Neural progenitor cell (in vitro differentiated cells): ENCODE results near the gene PMCH. TPM values are rescaled to one million over a fixed set of nuclear protein-coding genes. Genes with fewer than 3 reads are reported as not detected.

Experiments used
- DNase-seq: peaks from one replicate; pipeline ENCODE4 v3.0.0-alpha.2; 2016; ENCODE audit warnings: low spot score
- H2AFZ ChIP-seq: fragments of 200-600 bp; sonication (generic); replicated peaks from 2 replicates; pipeline ENCODE4 v1.6.1; 2016; ENCODE audit warnings: antibody characterized with exemption
- H3F3A ChIP-seq: fragments of 200-600 bp; sonication (generic); 2 replicates; pipeline ENCODE4 v1.6.1; 2016; ENCODE audit warnings: antibody characterized with exemption, low read depth
- H3K27ac ChIP-seq: fragments of 200-600 bp; sonication (generic); 2 replicates; pipeline ENCODE4 v1.5.1; 2016; ENCODE audit warnings: mild to moderate bottlenecking
- H3K27me3 ChIP-seq: fragments of 200-600 bp; sonication (generic); 2 replicates; pipeline ENCODE4 v1.6.1; 2016; ENCODE audit warnings: mild to moderate bottlenecking, moderate library complexity
- H3K36me3 ChIP-seq: fragments of 200-600 bp; sonication (generic); 2 replicates; pipeline ENCODE4 v1.5.1; 2016
- H3K4me1 ChIP-seq: fragments of 200-600 bp; sonication (generic); 2 replicates; pipeline ENCODE4 v1.6.1; 2016; ENCODE audit warnings: mixed run types
- H3K4me2 ChIP-seq: fragments of 200-600 bp; sonication (generic); 2 replicates; pipeline ENCODE4 v1.6.1; 2016
- H3K4me3 ChIP-seq: fragments of 200-600 bp; sonication (generic); 2 replicates; pipeline ENCODE4 v1.5.1; 2016
- H3K79me2 ChIP-seq: fragments of 200-600 bp; sonication (generic); 2 replicates; pipeline ENCODE4 v1.6.1; 2016; ENCODE audit warnings: low read depth
- H3K9ac ChIP-seq: fragments of 200-600 bp; sonication (generic); 2 replicates; pipeline ENCODE4 v1.6.1; 2016
- H3K9me3 ChIP-seq: fragments of 200-600 bp; sonication (generic); 2 replicates; pipeline ENCODE4 v1.5.1; 2016; ENCODE audit warnings: low read depth
- H4K20me1 ChIP-seq: fragments of 200-600 bp; sonication (generic); 2 replicates; pipeline ENCODE4 v1.6.1; 2016; ENCODE audit warnings: low read depth
- H3K27ac Mint-ChIP-seq: 3 replicates; pipeline ENCODE4 v1.8.0; 2021; ENCODE audit warnings: mixed read lengths
- H3K27me3 Mint-ChIP-seq: 2 replicates; pipeline ENCODE4 v1.8.0; 2022; ENCODE audit warnings: low read depth, mild to moderate bottlenecking, inconsistent platforms, moderate library complexity, mixed read lengths; ENCODE audit not compliant: insufficient read depth
- H3K36me3 Mint-ChIP-seq: 3 replicates; pipeline ENCODE4 v1.8.0; 2021; ENCODE audit warnings: mixed read lengths
- H3K4me1 Mint-ChIP-seq: 3 replicates; pipeline ENCODE4 v1.8.0; 2021; ENCODE audit warnings: mixed read lengths
- H3K4me3 Mint-ChIP-seq: 3 replicates; pipeline ENCODE4 v1.8.0; 2021; ENCODE audit warnings: mild to moderate bottlenecking, moderate library complexity, mixed read lengths
- H3K9me3 Mint-ChIP-seq: 3 replicates; pipeline ENCODE4 v1.8.0; 2020; ENCODE audit warnings: mixed read lengths
- EZH2 ChIP-seq: fragments of 200-600 bp; sonication (generic); IDR thresholded peaks from 2 replicates; pipeline ENCODE4 v1.6.1; 2017; ENCODE audit warnings: antibody characterized with exemption, mild to moderate bottlenecking, moderate library complexity
- EZH2phosphoT487 ChIP-seq: fragments of 200-600 bp; sonication (generic); IDR thresholded peaks from 2 replicates; pipeline ENCODE4 v1.6.1; 2017; ENCODE audit warnings: antibody characterized with exemption
- total RNA-seq: library from RNA; depleted of rRNA; stranded (reverse); fragments of >200 nt; gene quantifications from 2 replicates; pipeline ENCODE4 v1.2.3, GENCODE V29; 2015; ENCODE audit warnings: low replicate concordance
- TF ChIP-seq, protein P1 (sequence below): fragments of 200-600 bp; sonication (generic); IDR thresholded peaks from 2 replicates; pipeline ENCODE4 v1.5.1; 2017; ENCODE audit warnings: antibody characterized with exemption, mild to moderate bottlenecking

PMCH gene
- total RNA-seq, 1 donor from 2014 or later: not detected

DNA sequence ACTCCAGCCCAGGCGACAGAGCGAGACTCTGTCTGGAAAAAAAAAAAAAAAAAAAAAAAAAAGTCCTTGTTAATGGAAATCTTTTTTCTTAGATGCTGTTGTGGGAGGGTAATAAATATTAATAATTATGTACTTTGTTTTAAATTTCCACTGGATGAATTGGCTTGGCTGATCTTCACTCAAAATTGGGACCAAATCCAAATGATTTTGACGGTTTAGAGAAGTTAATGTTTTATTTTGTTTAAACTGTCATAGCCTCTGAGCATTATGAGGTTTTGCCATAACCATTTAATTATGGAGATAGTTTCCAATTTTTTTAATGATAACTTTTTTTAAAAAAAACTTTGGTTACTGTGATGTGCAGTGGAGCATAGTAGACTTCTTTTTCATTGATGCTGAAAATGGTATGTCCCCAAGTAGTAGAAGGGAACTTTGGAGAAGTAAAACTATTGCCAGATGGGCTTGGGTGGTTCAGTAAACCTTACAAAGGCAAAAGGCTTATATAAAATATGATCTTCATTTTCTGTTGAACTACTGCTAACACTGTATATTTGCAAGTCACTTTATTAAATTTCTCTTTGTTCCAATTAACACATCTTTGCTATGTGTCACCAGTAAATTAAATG, 3.9 kb upstream of the PMCH start:
- Histone ChIP-seq H4K20me1 (no peaks in the 10 kb centered on the region), H3K27me3 (no peaks in the 10 kb centered on the region), H3K36me3 (no peaks in the 10 kb centered on the region), H3K27ac (no peak overlapping the region), H3K9me3 (no peaks in the 10 kb centered on the region), H3F3A (no peaks in the 10 kb centered on the region), H3K9ac (no peak overlapping the region), H3K79me2 (no peaks in the 10 kb centered on the region), H3K4me2 (no peak overlapping the region), H2AFZ (no peak overlapping the region), H3K4me3 (no peak overlapping the region), H3K4me1 (no peaks in the 10 kb centered on the region)
- Mint-ChIP-seq H3K36me3 (peaks cover 14% of the 10 kb centered on the region), H3K9me3 (peaks cover 2% of the 10 kb centered on the region), H3K4me3 (no peak overlapping the region), H3K4me1 (no peaks in the 10 kb centered on the region), H3K27me3 (no peaks in the 10 kb centered on the region), H3K27ac (no peak overlapping the region)
- DNase-seq: no peak
- TF ChIP-seq EZH2phosphoT487 (no peak), EZH2 (no peak)
- TF ChIP-seq, protein P1, sequence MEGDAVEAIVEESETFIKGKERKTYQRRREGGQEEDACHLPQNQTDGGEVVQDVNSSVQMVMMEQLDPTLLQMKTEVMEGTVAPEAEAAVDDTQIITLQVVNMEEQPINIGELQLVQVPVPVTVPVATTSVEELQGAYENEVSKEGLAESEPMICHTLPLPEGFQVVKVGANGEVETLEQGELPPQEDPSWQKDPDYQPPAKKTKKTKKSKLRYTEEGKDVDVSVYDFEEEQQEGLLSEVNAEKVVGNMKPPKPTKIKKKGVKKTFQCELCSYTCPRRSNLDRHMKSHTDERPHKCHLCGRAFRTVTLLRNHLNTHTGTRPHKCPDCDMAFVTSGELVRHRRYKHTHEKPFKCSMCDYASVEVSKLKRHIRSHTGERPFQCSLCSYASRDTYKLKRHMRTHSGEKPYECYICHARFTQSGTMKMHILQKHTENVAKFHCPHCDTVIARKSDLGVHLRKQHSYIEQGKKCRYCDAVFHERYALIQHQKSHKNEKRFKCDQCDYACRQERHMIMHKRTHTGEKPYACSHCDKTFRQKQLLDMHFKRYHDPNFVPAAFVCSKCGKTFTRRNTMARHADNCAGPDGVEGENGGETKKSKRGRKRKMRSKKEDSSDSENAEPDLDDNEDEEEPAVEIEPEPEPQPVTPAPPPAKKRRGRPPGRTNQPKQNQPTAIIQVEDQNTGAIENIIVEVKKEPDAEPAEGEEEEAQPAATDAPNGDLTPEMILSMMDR: no peak

DNA sequence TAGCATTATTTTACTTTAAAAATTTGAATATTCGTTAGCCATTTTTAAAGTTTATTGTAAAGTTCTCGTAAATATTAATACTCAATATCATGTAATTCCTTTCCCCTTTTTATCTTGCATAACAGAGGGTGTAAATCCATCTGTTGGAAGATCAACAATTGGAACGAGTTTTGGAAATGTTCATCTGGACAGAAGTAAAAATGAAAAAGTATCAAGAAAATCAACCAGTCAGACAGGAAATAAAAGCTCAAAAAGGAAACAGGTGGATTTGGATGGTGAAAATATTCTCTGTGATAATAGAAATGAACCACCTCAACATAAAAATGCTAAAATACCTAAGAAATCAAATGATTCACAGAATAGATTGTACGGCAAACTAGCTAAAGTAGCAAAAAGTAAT, 1.8 kb downstream of the PMCH start:
- no peaks in the 10 kb centered on the region for H3K9me3 Mint-ChIP-seq
- Histone ChIP-seq H3K9ac (no peak overlapping the region), H3K4me2 (no peak overlapping the region), H3K4me1 (no peaks in the 10 kb centered on the region), H3K36me3 (peaks cover 6% of the 10 kb centered on the region), H3K27me3 (no peaks in the 10 kb centered on the region), H3K4me3 (no peak overlapping the region), H4K20me1 (no peaks in the 10 kb centered on the region), H3K79me2 (no peaks in the 10 kb centered on the region), H3F3A (no peaks in the 10 kb centered on the region), H2AFZ (no peak overlapping the region), H3K9me3 (no peaks in the 10 kb centered on the region), H3K27ac (no peak overlapping the region)
- no peak overlapping the region for H3K27ac Mint-ChIP-seq
- no peaks in the 10 kb centered on the region for H3K27me3 Mint-ChIP-seq
- no peaks in the 10 kb centered on the region for H3K36me3 Mint-ChIP-seq
- no peak overlapping the region for H3K4me3 Mint-ChIP-seq
- TF ChIP-seq, protein P1: no peak
- TF ChIP-seq EZH2 (no peak), EZH2phosphoT487 (no peak)
- DNase-seq: no peak
- no peaks in the 10 kb centered on the region for H3K4me1 Mint-ChIP-seq

DNA sequence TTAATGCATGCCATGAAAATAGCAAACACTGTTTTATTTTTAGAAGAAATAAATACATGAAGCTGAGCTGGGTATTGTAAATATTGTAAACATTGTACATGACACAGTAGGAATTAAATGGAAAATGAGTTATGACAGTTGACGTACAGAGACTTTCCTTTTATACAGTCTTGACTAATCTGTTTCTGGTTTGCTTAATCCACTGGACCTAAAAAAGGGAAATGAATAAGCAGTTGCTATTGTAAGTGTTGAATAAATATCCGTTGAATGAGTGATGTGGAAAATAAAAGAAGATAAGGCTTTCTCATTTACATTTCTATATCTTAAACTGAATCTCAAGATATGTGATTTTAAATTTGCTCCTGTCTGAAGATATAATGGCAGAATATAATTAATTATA, 15.0 kb downstream of the PMCH start:
- TF ChIP-seq EZH2: no peak
- TF ChIP-seq EZH2phosphoT487: no peak
- TF ChIP-seq, protein P1: no peak
- Histone ChIP-seq H2AFZ (no peak overlapping the region), H3K4me2 (no peak overlapping the region), H3K9ac (no peak overlapping the region), H3K79me2 (no peaks in the 10 kb centered on the region), H3K36me3 (no peaks in the 10 kb centered on the region), H3F3A (no peaks in the 10 kb centered on the region), H3K9me3 (no peaks in the 10 kb centered on the region), H4K20me1 (no peaks in the 10 kb centered on the region), H3K4me3 (no peak overlapping the region), H3K27ac (no peak overlapping the region), H3K4me1 (no peaks in the 10 kb centered on the region), H3K27me3 (no peaks in the 10 kb centered on the region)
- Mint-ChIP-seq H3K9me3 (no peaks in the 10 kb centered on the region), H3K4me3 (no peak overlapping the region), H3K27ac (no peak overlapping the region), H3K27me3 (no peaks in the 10 kb centered on the region), H3K4me1 (no peaks in the 10 kb centered on the region), H3K36me3 (no peaks in the 10 kb centered on the region)
- DNase-seq: no peak
